ENCODE results near the gene HDAC7.

The HDAC7 gene

GRCh38 chr12:47819896-47820630 lies at the start of gene HDAC7:
Gene HDAC7 (minus strand): TSS chr12:47819903. CDS start chr12:47819785, 118 bp downstream.
- no peak for DNase-seq

GRCh38 chr12:47868552-47869031 lies 48.9 kb upstream of the HDAC7 start:
- peak; percentile 81 to 85 for DNase-seq

DNA sequence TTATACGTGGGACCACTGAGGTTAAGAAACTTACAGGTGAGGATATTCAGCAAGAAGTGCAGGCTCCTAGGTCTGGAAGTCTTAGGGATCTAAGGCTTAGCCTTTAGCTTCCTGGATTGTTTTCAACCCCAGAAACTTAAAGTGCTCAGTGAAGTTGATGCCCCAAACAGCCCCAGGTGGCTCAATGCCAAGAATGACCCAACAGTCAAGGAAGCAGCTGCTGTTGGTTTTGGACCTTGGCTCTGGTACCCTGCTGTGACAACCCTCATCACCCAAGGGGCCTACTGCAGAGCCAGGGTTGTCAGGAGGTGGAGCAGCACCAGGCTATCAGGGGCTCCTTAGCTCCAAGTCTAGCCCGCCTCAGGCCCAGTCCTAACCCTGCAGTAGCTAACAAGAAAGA lies 48.3 kb upstream of the HDAC7 start:
- no peak for DNase-seq

DNA sequence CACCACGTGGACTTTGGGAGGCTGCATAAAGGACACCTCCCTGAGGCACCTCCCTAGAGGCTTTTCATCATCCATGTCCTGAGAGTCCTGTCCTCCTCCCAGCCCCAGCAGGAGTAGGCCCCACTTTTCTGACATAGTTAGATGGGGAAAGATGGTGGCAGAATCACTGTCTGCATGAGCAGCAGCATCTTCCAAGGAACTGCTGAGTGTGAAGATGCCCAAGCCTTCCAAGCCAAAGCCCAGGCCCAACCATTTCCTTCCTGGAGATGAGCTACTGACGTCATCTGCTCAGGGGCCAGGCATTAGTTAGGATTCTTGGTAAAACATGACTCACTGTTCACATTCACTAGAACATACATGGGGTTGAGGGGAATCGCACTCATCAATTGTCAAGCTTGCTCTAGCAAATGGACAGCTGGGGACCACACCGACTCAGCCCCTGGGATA lies 47.8 kb upstream of the HDAC7 start:
- DNase-seq = peak; percentile 36 to 66

- no peak for DNase-seq
Measured at GRCh38 chr12:47864646-47865235, 45.0 kb upstream of the HDAC7 start.

DNA sequence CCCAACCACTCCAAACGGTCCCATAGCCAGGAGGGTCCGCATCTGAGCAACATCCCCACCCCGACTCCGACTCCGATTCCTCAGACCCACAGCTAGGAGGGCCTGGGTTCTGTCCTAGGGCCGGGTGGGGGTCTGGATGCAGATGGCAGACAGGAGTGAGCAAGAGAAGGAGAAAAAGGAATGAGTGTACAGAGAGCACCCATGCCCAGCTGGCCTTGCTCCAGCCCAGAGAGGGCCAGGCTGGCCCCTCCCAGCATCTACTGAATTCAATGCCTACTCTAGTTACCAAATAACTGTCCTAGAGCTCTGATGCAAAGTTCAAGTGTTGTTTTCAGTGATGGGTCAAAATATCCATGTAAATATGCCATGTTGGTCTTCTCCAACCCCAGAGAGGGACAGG lies 44.3 kb upstream of the HDAC7 start:
- no peak for DNase-seq

GRCh38 chr12:47863467-47863866 lies 43.8 kb upstream of the HDAC7 start:
- DNase-seq = no peak

DNA sequence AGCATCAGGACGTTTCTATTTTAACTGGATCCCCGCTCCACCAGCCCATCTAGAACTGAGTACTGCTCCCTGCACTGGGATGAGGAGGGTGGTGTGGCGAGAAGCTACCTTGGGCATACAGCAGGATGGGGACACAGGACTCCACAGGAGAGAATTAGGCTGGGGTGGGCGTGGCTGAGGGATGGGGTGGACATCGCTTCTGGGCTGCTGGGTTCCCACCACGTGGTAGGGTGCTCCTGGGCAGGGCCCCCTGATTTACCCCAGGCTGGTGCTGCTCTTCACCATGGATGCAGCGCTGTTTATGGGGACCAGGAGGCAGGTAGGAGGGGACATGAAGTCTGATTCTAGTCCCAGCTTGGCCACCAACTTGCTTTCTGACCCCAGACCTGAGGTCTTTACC lies 43.2 kb upstream of the HDAC7 start:
- no peak for DNase-seq

GRCh38 chr12:47862167-47862750 lies 42.6 kb upstream of the HDAC7 start:
- no peak for DNase-seq

DNA sequence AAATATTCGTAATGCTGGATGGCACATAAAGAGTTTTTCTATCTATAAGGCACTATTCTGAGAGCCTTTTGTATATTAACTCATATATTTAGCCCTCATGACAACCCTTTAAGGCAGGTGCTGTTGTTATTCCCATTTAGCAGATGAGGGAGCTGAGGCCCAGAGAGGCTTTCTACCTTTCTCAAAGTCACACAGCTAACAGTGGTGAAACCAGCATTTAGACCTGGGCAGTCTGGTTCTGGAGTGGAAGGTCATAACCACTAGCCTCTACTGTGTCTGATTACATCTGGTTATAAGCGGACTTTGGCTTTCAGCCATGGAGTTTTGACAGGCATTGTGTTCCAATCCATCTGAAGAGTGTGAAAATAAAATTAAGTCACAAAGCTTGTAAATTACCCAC lies 41.2 kb upstream of the HDAC7 start:
- no peak for DNase-seq

DNA sequence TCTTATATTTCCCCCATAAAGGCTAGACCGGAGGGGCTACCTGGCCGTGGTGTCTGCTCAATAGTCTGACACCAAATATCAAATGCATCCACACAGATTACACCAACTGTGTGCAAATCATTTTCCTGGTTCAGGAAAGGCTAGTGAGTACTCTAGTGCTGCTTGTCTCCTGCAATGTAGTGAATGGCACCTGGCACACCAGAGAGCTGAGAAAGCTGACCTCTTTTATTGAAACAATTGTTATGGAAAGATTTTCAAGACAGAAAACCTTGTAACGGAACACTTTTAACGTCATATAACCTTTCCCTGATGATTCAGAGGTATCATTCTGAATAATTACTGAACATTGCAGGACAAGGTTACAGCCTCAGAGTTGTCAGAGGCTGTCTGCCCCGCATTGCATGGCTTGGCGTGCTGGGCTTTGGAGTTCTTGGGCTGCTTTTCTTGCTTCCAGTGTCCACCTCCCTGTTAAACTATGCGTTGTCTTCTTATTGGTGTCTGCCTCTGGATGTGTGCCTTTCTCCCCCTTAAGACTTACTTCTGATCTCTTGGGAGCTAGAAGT lies 40.7 kb upstream of the HDAC7 start:
- DNase-seq = no peak

DNA sequence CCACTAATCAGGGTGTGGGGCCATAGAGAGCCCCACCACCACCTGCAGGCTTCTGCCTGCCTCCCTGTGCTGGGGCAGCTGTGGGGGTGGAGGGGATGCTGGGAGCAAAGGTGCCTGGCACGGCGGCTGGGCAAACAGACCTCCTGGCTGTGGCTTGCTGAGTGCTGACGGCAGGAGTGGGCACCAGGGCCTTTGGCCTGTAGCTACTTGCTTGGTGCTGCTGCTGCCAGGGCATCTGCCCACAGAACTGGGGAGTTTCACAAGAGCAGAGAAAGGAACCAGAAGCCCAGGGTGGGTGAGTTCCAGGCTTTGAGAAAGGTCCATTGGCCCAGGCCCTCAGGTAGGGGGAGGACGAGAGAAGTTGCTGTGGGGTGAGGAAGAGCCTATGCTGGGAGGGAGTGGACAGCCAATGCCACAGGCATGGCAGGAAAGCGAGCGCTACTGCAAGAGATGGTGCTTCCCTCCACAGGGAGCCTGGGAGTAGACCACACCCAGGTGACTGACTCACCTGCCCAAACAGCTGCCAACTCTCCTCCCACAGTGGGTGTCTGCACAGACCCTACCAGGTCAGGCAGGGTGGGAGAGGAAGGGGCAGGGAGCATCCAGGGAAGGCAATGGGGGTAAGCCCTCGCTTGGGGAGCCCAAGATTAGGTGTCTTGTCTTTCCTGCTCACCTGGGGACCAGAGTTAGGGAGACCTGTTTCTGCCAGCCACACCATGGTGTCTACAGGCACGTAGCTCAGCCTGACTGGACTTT lies 39.0 kb upstream of the HDAC7 start:
- no peak for DNase-seq

DNA sequence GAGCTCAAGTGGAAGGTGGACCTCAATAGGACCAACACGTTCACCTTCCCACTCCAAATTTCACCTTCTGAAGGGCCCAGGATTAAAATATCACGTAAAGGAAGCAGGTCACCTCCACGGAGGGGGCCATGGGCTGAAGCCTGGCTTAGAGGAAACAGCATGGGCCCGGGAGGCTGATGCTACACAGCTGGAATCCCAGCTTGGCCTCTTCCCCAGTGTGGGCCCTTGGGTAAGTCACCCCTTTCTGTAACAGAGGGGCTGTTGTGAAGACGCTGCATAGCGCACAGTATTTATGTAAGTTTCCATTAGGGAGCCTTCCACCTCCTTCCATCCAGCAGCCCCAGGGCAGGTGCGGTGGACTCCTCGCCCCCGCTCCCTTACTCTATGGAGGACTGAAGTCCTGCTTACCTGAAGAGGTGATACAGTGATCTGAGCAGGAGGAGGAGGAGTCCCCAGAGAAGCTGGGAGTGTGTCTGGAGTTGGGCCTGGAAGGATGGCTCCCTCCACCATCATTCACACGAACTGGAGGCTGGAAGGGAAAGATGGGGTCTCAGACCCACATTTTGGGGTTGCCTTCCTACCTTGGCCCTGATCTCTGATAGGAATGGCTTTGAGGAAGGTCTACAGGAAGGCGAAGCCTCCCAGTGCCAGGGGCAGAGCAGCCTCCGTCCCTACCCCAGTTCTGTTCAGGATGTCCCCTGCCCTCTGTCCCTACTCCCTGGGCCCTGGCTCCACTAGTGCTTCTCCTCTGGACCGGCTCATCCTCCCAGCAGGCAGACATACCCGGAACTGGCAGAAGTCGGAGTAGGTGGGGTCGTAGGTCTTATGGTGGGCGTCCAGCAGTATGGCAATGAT lies 37.2 kb upstream of the HDAC7 start:
- DNase-seq = no peak

- DNase-seq = no peak
Measured at GRCh38 chr12:47856094-47856493, 36.4 kb upstream of the HDAC7 start.

GRCh38 chr12:47855502-47855901 lies 35.8 kb upstream of the HDAC7 start:
- DNase-seq = no peak

- DNase-seq = no peak
Measured at GRCh38 chr12:47854531-47854930, 34.8 kb upstream of the HDAC7 start.

- no peak for DNase-seq
Measured at GRCh38 chr12:47852096-47852571, 32.4 kb upstream of the HDAC7 start.

DNA sequence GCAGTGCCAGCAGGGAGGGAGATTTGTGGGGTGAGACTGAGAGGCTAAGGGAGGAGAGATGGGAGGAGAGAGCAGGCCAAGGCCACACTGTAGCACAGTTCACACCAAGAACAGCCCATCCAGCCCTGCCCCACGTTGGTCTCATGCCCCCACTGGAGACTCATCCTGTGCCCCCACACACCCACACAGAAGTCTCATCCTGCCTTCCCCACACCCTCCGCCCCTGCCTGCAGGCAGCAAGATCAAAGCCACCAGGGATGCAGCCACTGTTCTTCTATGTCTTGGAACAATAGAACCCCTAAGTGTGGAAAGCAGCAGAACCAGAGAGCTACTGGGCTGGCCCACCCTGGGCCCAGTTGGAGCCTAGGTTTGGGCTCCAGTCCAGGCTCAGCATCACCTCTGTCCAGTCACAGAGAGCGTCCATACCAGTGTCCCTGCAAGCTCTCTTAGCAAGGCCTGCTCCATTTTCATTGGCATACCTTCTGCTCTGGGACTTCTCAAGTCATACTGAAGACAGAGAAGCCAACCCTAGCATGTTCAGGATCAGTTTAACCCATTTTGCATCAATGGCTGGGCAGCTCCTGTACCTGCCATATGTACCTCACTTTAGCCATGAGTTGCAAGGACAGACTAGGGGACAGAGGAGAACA lies 31.7 kb upstream of the HDAC7 start:
- DNase-seq = no peak

DNA sequence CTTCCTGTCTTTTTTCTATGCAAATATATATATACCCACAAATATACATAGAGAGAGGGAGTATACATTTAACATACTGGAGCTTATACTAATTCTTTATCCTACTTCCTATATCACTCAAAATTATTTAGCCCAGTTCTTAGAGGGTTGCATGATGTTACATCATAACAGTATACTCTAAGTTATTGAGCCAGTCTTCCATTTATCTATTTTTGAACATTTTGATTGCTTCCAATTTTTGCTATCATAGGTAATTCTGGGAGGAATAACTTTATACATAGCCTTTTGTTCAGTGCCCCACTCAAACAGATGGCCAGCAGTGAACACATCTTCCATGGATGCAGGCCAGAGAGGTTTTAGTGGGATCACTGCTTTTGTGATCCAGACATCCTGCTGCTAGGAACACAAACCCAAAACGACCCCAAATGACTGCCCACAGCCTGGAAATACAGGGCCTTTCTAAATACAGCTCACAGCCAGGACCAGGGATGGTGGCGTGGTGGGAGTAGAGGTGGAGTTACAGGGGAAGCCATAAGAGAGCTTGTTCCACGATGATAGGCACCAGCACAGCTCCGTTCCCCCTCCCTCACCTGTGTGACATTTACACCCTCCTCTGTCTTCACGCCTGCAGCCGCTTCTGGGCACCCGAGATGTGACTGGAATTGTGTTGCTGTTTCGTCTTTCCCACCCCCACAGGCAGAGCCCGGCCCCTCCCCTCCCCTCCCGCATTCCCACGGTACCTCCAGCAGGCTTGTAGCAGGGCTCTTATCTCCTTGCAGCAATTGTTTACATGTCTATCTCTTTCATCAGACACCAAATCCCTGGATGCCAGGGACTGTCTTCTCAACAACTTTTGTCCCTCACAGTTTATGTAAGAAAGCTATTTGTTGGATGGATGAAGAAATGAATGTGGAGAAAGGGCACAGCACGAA lies 30.7 kb upstream of the HDAC7 start:
- no peak for DNase-seq

GRCh38 chr12:47849261-47849660 lies 29.6 kb upstream of the HDAC7 start:
- DNase-seq = no peak
